ENCODE data around the gene RRAGC.

DNA sequence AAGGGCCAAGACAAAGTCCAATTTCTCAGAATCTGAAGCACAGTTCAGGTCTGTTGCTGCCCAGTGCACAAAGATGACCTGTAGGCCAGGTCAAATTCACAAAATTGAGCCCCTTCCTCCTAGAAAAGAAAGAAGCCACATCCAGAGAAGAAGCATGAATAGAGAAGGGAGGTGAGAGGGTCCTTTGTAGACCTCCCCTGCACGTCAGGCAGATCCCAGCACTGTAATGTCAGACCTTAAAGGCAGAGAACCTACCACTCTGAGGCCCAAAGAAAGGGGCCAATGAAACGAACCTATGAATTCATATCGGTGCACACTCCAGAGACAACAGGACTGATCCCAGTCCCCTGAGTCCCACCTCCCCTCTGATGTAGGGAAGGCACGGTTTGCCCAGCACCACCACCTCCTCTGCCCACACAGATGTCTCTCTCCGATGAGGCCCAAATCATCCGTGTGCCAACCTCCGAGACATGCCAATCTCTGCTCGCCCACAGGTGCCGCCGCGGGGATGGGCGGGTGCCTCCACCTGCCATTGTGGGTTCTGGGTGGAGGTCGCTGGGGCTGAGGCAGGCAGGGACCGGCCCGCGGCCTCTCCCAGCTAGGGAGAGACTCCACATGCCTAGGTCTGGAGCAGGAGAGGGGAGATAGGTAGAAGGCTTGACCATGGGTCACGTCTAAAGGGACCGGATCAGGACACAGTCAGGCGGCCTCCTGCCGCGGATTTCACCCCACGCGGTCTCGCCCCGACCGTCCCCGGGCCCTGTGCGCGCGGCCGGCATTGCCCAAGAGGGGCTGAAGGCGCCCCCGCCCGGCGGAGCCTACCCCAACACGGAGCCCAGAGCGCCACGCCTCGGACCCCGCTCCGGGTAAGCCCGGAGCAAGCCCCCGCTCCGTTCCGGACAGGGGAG, 42.1 kb downstream of the RRAGC start:
- TF ChIP-seq, protein P1, sequence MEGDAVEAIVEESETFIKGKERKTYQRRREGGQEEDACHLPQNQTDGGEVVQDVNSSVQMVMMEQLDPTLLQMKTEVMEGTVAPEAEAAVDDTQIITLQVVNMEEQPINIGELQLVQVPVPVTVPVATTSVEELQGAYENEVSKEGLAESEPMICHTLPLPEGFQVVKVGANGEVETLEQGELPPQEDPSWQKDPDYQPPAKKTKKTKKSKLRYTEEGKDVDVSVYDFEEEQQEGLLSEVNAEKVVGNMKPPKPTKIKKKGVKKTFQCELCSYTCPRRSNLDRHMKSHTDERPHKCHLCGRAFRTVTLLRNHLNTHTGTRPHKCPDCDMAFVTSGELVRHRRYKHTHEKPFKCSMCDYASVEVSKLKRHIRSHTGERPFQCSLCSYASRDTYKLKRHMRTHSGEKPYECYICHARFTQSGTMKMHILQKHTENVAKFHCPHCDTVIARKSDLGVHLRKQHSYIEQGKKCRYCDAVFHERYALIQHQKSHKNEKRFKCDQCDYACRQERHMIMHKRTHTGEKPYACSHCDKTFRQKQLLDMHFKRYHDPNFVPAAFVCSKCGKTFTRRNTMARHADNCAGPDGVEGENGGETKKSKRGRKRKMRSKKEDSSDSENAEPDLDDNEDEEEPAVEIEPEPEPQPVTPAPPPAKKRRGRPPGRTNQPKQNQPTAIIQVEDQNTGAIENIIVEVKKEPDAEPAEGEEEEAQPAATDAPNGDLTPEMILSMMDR (IDR thresholded peaks at IDR 0.05; ENCODE audit: poor library complexity, severe bottlenecking) = no peak
- TF ChIP-seq, protein P2, sequence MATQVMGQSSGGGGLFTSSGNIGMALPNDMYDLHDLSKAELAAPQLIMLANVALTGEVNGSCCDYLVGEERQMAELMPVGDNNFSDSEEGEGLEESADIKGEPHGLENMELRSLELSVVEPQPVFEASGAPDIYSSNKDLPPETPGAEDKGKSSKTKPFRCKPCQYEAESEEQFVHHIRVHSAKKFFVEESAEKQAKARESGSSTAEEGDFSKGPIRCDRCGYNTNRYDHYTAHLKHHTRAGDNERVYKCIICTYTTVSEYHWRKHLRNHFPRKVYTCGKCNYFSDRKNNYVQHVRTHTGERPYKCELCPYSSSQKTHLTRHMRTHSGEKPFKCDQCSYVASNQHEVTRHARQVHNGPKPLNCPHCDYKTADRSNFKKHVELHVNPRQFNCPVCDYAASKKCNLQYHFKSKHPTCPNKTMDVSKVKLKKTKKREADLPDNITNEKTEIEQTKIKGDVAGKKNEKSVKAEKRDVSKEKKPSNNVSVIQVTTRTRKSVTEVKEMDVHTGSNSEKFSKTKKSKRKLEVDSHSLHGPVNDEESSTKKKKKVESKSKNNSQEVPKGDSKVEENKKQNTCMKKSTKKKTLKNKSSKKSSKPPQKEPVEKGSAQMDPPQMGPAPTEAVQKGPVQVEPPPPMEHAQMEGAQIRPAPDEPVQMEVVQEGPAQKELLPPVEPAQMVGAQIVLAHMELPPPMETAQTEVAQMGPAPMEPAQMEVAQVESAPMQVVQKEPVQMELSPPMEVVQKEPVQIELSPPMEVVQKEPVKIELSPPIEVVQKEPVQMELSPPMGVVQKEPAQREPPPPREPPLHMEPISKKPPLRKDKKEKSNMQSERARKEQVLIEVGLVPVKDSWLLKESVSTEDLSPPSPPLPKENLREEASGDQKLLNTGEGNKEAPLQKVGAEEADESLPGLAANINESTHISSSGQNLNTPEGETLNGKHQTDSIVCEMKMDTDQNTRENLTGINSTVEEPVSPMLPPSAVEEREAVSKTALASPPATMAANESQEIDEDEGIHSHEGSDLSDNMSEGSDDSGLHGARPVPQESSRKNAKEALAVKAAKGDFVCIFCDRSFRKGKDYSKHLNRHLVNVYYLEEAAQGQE (IDR thresholded peaks at IDR 0.05; ENCODE audit: borderline replicate concordance) = no peak
